B cell (primary cell): ENCODE results near the gene CTXND1. TPM values are rescaled to one million over a fixed set of nuclear protein-coding genes. Genes with fewer than 3 reads are reported as not detected.
A peak's percentile ranks its signal among the peaks of the same experiment; 100 is the strongest.

ENCODE experiments used
- ATAC-seq: fragments of 200-7000 bp; cut with Tn5 transposase; one replicate; pipeline ENCODE4 v1.10.0; 2021; ENCODE audit warnings: low read depth, mild to moderate bottlenecking, moderate number of reproducible peaks, moderate library complexity
- CTCF ChIA-PET: fragments of 350-600 bp; sonication (Branson Sonifier 250); formaldehyde crosslinking; loops from one replicate; lab custom pipeline; 2021; ENCODE audit warnings: antibody characterized with exemption, inconsistent platforms; lab: Charles Lee
- POLR2A ChIA-PET: fragments of 350-600 bp; sonication (Branson Sonifier 250); formaldehyde crosslinking; loops from one replicate; lab custom pipeline; 2021; ENCODE audit warnings: antibody characterized with exemption; lab: Charles Lee
- DNase-seq: peaks from one replicate; pipeline ENCODE4 v3.0.0; 2013
- H2AFZ ChIP-seq: 2 replicates; pipeline ENCODE4 v1.6.1; 2012; ENCODE audit warnings: mild to moderate bottlenecking, low read depth, low read length; ENCODE audit not compliant: insufficient read depth, poor library complexity, severe bottlenecking
- H3K27ac ChIP-seq, 2 donors: 1 replicate in 1 of 2; 2 replicates in 1 of 2; pipeline ENCODE4 v1.5.1; 2012 to 2013; ENCODE audit warnings: low read length in 2 of 2, mild to moderate bottlenecking in 2 of 2, moderate library complexity in 1 of 2
- H3K27me3 ChIP-seq, 4 experiments: fragments of 200-600 bp in 1 of 4; sonication (generic) in 1 of 4; replicated peaks in 1 of 4; 1 replicate in 2 of 4; 2 replicates in 2 of 4; pipeline versions ENCODE4 v1.6.1 to v1.7.0; 2013 to 2016; ENCODE audit warnings: low read length in 3 of 4, mild to moderate bottlenecking in 2 of 4, mixed read lengths in 1 of 4, moderate library complexity in 1 of 4; ENCODE audit not compliant: insufficient read depth in 4 of 4, control insufficient read depth in 3 of 4; ENCODE audit errors: control extremely low read depth in 1 of 4
- H3K36me3 ChIP-seq, 2 experiments: replicated peaks in 1 of 2; 1 replicate in 1 of 2; 2 replicates in 1 of 2; pipeline versions ENCODE4 v1.6.1 to v1.7.1; 2013; ENCODE audit warnings: low read length in 1 of 2; ENCODE audit not compliant: insufficient read depth in 2 of 2, control insufficient read depth in 1 of 2; ENCODE audit errors: control extremely low read depth in 1 of 2, extremely low read depth in 1 of 2
- H3K4me1 ChIP-seq, 2 donors: fragments of 200-600 bp in 1 of 2; sonication (generic) in 1 of 2; 1 replicate in 1 of 2; 2 replicates in 1 of 2; pipeline versions ENCODE4 v1.5.1 to v1.6.1; 2013 to 2017; ENCODE audit warnings: low read length in 2 of 2; ENCODE audit not compliant: control insufficient read depth in 2 of 2, insufficient read depth in 2 of 2
- H3K4me2 ChIP-seq: replicated peaks from 2 replicates; pipeline ENCODE3; 2012; ENCODE audit warnings: mild to moderate bottlenecking, low read depth, low read length; ENCODE audit not compliant: poor library complexity, severe bottlenecking
- H3K4me3 ChIP-seq, 5 experiments: fragments of 200-600 bp in 1 of 5; sonication (generic) in 1 of 5; 1 replicate in 3 of 5; 2 replicates in 2 of 5; pipeline versions ENCODE4 v1.5.1 to v1.7.0; 2011 to 2016; ENCODE audit warnings: low read length in 4 of 5, mild to moderate bottlenecking in 4 of 5, low read depth in 2 of 5, control low read depth in 1 of 5, moderate library complexity in 1 of 5; ENCODE audit not compliant: insufficient read depth in 1 of 5; ENCODE audit errors: control extremely low read depth in 1 of 5, extremely low read depth in 1 of 5
- H3K79me2 ChIP-seq: fragments of 200-600 bp; sonication (generic); one replicate; pipeline ENCODE4 v1.6.0; 2016; ENCODE audit warnings: low read length; ENCODE audit not compliant: control insufficient read depth, insufficient read depth
- H3K9ac ChIP-seq: fragments of 200-600 bp; sonication (generic); 2 replicates; pipeline ENCODE4 v1.6.1; 2017; ENCODE audit warnings: mild to moderate bottlenecking, low read length, moderate library complexity
- H3K9me3 ChIP-seq, 3 donors: one replicate each; pipeline versions ENCODE4 v1.6.1 to v1.7.1; 2013; ENCODE audit warnings: low read length in 2 of 3; ENCODE audit not compliant: control insufficient read depth in 2 of 3, insufficient read depth in 1 of 3; ENCODE audit errors: control extremely low read depth in 1 of 3
- H4K20me1 ChIP-seq: 2 replicates; pipeline ENCODE4 v1.6.0; 2012; ENCODE audit warnings: mild to moderate bottlenecking, low read length; ENCODE audit not compliant: insufficient read depth, control insufficient read depth, poor library complexity, severe bottlenecking
- H3K27ac Mint-ChIP-seq: one replicate; pipeline ENCODE4 v1.8.0; 2021; ENCODE audit warnings: mixed read lengths
- H3K27me3 Mint-ChIP-seq: one replicate; pipeline ENCODE4 v1.8.0; 2021; ENCODE audit warnings: mixed read lengths
- H3K4me1 Mint-ChIP-seq: one replicate; pipeline ENCODE4 v1.8.0; 2021; ENCODE audit warnings: mixed read lengths
- H3K4me3 Mint-ChIP-seq: one replicate; pipeline ENCODE4 v1.8.0; 2021; ENCODE audit warnings: mixed read lengths
- H3K9me3 Mint-ChIP-seq: one replicate; pipeline ENCODE4 v1.8.0; 2022; ENCODE audit warnings: mixed read lengths; ENCODE audit not compliant: insufficient read depth
- CTCF ChIP-seq: fragments of 200-600 bp; IDR thresholded peaks from one replicate; pipeline ENCODE4 v1.8.0; 2022; ENCODE audit warnings: antibody characterized with exemption, mild to moderate bottlenecking
- EZH2 ChIP-seq: IDR thresholded peaks from 2 replicates; pipeline ENCODE4 v1.6.1; 2012; ENCODE audit warnings: borderline replicate concordance, low read depth, mild to moderate bottlenecking, moderate library complexity, low read length; ENCODE audit not compliant: insufficient read depth, poor library complexity, severe bottlenecking
- WGBS: methylation state at CpG from one replicate; pipeline ENCODE4 v1.1.5; 2013; ENCODE audit warnings: missing lambda C conversion rate; ENCODE audit not compliant: insufficient coverage; 5-methylcytosine and 5-hydroxymethylcytosine counted together
- intact Hi-C: fragments of 100-400 bp; cut with micrococcal nuclease; formaldehyde crosslinking; loops from one replicate; pipeline ENCODE4 v1.10.0; 2022
- polyA plus RNA-seq: library from polyadenylated mRNA; depleted of rRNA; stranded (reverse); fragments of >200 nt; gene quantifications from 2 replicates; pipeline ENCODE4 v1.2.3, GENCODE V29; 2012
- total RNA-seq, 2 donors: library from RNA; stranded (reverse); fragments of 120-200 nt in 1 of 2; gene quantifications; 1 replicate in 1 of 2; 2 replicates in 1 of 2; pipeline versions ENCODE4 v1.2.3 to v1.2.4, GENCODE V29; 2013 to 2022

CTXND1 gene
- total and polyA plus RNA-seq, 2 donors (not counting 1 experiment from before 2014, with no cell fraction given), result not detected

- Mint-ChIP-seq H3K4me1 (peaks cover 12% of the 10 kb centered on the region), H3K4me3 (peak overlapping the region; percentile 71), H3K27me3 (peaks cover 57% of the 10 kb centered on the region), H3K9me3 (peaks cover 1% of the 10 kb centered on the region), H3K27ac (no peak overlapping the region)
- H3K36me3 ChIP-seq, result no peaks in the 10 kb centered on the region
- ChIA-PET CTCF (no interaction called here), POLR2A (no interaction called here)
- H3K4me3 ChIP-seq, result no peak overlapping the region
- H4K20me1 ChIP-seq, result no peaks in the 10 kb centered on the region
- ATAC-seq (no peak), DNase-seq (no peak)
- 74% methylated on average over 9 of the region's 20 CpGs for WGBS
- no peaks in the 10 kb centered on the region for H3K79me2 ChIP-seq
- H3K27me3 ChIP-seq, result peaks cover 0 to 37% (median 22%) of the 10 kb centered on the region in 4 experiments
- peaks cover 0 to 6% of the 10 kb centered on the region in 2 donors for H3K4me1 ChIP-seq
- no peaks in the 10 kb centered on the region for H3K9me3 ChIP-seq
- intact Hi-C loops, result no loop called here
- H2AFZ ChIP-seq, result peak overlapping the region; percentile 51
- H3K9ac ChIP-seq, result no peak overlapping the region
- no peak overlapping the region for H3K4me2 ChIP-seq
- no peak overlapping the region for H3K27ac ChIP-seq
- TF ChIP-seq EZH2 (no peak), CTCF (no peak)
Measured at GRCh38 chr15:80250614-80251427, 1.2 kb downstream of the CTXND1 start.

GRCh38 chr15:80249973-80250372 lies 2.0 kb downstream of the CTXND1 start:
- Histone ChIP-seq H3K9me3 (no peaks in the 10 kb centered on the region), H3K4me1 (peaks cover 0 to 6% of the 10 kb centered on the region in 2 donors), H3K27me3 (peaks cover 0 to 37% (median 20%) of the 10 kb centered on the region in 4 experiments), H3K27ac (no peak overlapping the region), H3K9ac (no peak overlapping the region), H3K79me2 (no peaks in the 10 kb centered on the region), H3K36me3 (no peaks in the 10 kb centered on the region), H4K20me1 (no peaks in the 10 kb centered on the region), H3K4me3 (no peak overlapping the region), H3K4me2 (no peak overlapping the region), H2AFZ (no peak overlapping the region)
- DNase-seq (no peak), ATAC-seq (no peak)
- intact Hi-C loops, result no loop called here
- Mint-ChIP-seq H3K27ac (no peak overlapping the region), H3K4me3 (no peak overlapping the region), H3K27me3 (peaks cover 52% of the 10 kb centered on the region), H3K9me3 (peaks cover 1% of the 10 kb centered on the region), H3K4me1 (peaks cover 12% of the 10 kb centered on the region)
- CTCF ChIA-PET, result no interaction called here
- POLR2A ChIA-PET, result no interaction called here
- no CpG with 5 or more reads among the region's 2 CpGs for WGBS
- TF ChIP-seq EZH2 (no peak), CTCF (no peak)
